Raji (cell line): ENCODE measurements around the gene SERPINB11.
"Not testable (repeated sequence)": the region's sequence is repeated elsewhere in the genome, so short reads cannot be mapped to it uniquely, and the experiment has no call there.

Experiments used
- POLR2A ChIP-seq: IDR thresholded peaks from 2 replicates; pipeline ENCODE4 v1.6.1; 2011; ENCODE audit warnings: low read depth, low read length, control low read depth; ENCODE audit not compliant: insufficient read depth

Gene SERPINB11, protein sequence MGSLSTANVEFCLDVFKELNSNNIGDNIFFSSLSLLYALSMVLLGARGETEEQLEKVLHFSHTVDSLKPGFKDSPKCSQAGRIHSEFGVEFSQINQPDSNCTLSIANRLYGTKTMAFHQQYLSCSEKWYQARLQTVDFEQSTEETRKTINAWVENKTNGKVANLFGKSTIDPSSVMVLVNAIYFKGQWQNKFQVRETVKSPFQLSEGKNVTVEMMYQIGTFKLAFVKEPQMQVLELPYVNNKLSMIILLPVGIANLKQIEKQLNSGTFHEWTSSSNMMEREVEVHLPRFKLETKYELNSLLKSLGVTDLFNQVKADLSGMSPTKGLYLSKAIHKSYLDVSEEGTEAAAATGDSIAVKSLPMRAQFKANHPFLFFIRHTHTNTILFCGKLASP

DNA sequence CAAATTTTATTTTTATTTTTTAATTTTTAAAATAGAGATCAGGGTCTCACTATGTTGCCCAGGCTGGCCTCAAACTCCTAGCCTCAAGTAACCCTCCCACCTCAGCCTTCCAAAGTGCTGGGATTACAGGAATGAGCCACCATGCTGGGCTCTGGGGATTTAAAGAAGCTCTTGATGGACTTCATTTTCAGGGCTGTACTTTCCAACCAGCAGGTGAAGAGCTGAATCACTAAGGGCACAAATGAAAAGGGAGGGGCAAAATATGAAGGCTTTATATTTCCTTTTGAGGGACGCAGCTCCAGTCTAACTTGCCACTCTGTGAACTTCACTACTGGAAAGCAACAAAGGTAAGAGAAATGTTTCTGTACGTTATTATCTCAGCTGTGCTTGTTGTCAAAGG, at the start of gene SERPINB11:
TSS of gene SERPINB11 (plus strand) at position 301 of the 400 bp plus-strand sequence. CDS start 7,234 bp downstream, outside the sequence.
- TF ChIP-seq POLR2A, result no peak

DNA sequence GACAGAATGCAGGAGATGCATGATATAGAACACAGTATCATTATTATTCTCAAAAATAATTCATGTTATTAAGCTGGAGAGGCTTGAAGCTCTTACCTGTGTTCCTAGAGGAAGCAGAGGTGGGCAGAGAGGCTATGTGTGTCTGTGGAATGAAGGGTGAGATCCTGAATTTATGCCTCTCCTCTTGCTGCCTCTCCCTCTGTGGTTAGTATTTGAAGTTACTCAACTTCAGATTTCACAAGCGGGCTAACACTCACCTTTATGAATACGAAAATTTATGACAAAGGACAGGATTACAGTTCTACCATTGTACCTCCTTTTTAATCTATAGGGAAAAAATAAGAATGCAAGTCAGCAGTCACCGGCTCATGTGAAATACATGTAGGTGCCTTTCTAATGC, 41.0 kb upstream of the SERPINB11 start, which contains the start of gene SERPINB3:
TSS of gene SERPINB3 (minus strand) at position 144 of the 400 bp plus-strand sequence. CDS start 677 bp downstream, outside the sequence.
- TF ChIP-seq POLR2A, result not testable (repeated sequence)

DNA sequence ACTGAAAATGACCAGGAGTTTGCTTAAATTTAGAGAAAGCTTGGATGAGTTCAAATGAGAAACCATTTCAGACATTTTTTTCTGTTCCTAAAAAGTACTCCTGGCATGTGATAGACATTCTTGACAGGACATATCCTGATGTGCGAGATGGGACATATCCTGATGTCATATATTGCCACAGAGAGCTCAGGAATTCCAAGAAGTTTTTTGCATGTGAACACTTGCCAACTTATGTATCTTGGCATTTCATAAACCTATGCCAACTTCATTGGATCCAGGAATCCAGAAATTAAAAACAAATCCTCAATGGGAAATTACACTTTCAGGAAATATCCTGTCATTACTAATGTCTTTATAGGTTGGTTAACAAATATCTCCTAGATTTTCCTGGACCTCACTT, 38.2 kb upstream of the SERPINB11 start:
- no peak for TF ChIP-seq POLR2A

DNA sequence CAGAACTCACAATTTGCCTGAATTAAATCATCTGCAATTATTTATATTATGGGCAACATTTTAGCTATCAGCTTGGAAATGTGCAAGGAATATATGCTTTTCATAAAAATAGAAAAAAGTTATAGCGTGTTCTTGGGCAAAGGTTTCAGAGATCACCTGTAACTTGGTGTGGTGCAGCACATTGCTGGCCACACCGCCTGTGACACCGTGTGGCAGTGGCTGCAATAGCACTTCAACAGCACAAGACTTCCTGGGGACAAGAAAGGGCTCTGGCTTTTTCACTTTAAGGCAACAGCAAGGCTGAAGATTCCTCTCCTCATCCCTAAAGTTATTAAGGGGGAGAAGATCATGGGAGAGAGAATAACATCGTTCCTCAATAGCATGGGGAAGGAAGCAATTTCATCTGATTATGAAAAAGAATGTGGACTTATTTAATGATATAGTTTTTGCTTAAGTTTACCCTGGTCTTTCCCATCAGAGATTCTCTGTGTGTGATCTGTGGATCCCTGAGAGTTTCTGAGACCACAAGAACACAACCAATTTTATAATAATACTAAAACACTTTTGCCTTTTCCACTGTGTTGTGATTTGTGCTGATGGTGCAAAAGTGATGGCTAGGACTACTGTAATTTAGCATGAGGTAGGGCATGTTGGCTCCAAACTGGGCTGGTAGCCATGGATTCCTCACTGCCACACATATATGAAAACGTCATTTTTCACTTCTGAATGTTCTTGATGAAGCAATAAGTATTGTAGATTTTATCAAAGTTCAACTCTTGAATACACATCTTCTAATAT, 26.0 kb upstream of the SERPINB11 start:
- TF ChIP-seq POLR2A, result no peak

DNA sequence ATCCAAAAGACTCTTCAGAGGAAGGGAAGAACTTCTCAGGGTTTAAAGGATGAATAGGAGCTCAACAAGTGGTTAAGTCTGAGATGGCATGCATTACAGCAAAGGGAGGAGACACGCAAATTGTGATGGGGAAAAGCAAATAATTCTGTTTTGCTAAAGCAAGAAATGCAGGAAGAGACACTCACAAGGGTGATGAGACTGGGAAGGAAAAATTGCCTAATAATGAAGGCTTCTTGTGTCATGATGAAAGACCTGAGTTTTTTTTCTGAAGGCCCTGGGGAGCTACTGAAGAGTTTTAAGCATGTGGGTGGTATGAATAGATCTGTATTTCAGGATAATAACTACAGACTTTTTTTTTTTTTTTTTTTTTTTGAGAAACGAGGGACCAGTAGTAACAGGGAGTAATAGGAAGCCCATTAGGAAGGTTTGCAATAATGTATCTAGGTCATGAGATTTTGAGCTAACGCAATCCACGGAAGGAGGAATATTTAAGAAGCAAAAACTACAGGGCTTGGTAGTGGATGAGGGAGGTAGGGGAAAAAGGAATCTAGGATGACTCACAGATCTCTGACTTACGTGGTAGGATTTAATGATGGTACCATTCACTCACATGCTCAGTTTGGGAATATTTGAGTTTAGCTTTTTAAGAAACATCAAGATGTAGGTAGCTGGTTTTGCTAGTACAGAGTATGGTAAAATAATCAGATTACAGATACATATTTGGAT, 25.1 kb upstream of the SERPINB11 start:
- no peak for TF ChIP-seq POLR2A

DNA sequence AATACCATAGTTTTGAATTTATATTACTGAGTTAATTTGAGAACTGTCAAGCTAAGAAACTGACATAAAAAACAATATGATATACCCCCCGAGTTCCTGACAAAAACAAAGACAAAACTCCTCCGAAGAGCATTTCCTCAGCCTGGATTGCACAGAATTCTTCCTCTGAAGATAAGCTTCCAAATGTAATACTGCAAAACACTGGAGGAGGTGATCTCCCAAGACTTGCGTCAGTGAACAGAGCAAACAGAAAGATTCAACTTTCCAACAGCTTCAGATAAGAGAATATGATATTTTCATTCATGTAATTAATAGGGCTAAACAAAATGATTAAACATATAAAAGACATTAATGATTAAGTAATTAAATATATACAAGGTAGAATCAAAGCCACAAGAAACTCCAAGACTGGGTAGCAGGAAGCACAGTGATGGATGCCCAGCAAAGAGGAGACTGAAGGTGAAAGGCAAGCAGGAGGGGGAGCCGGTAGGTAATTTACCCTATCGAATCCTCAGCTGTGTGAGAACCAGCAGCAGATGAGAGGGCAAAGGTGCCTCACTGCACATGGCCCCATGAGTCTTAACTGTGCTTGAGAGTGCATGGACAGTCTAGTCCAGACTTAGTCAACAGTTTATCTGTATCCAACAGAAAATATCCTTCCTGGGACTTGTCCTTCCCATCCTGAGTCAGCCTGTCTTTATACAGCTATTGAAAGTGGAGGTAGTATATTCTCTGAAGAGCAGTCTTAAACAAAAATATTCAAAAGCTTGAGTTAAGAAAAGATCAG, 22.7 kb upstream of the SERPINB11 start:
- TF ChIP-seq POLR2A, result no peak

DNA sequence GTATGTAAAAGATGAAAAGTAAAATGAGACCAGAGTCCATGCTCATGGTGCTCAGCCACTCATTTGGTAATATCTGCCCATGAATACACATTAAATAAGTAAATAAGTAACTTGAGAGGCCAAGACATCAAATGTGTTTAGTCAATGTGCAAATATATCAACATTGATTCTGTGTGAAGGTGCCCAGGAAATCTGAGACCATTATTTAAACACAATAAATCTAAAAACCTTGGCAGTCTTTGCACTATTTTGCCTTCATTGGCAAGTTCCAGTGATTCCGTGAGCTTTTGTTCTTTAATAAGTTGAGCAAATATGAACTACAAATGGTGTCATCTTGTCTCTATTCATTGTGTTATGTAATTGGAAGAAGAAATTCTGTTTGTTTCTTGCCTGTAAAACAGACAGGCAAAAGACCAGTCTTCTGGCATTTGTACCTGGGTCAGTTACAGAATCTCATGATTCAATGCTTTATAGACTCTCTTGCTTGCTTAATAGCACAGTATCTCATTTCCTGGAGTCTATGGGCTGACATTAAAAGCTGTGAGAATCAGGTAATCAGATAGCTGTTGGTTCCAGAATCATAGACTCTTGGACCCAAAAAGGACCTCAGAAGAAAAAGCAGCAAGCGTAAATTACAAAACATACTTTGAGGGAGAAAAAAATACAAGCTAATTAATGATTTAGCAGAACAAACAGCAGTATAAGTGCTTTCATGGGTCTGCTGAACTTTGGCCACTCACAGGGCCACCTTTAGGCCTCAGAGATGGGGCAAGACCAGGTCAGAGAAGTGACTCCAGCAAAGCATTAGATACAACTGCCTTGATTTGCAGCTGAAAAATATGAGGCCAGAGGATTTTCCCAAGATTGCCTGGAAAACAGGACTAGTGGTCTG, 21.1 kb upstream of the SERPINB11 start:
- no peak for TF ChIP-seq POLR2A

DNA sequence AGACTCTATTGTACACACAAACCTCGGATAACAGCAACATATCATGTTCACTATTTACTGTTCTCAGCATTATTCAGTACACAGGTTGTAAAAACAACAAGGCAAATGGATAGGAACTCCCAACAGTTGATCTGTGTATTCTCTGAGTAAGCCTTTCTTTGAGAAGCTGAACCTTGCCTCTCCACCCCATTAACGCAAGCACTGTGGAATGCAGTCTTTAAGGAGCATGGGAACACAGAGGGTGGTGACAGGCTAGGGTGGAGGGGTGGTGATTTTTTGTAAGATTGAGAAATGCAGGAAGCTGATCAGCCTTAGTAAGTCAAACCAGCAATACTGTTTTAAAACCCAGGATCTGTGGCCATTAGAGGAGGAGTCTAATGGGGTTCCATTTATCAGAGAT, 19.6 kb upstream of the SERPINB11 start:
- TF ChIP-seq POLR2A, result no peak

DNA sequence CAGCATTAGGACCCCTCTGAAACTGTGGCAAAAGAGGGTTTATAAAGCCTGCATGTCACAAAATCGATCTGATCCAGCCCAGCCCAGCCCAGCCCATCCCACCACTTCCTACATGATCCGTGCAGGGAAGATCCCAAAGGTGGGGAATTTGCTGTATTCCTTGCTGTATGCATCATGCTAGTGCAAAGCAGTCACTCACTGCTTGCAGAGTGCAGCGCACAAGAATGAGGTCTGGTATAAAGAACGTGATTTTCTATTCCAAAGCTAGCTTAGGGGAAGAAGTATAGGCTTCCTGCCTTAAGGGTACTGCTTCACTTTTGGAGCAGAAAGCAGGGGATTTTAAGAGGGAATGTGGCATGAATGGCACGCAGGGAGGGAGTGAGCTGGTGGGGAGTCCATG, 18.9 kb upstream of the SERPINB11 start:
- TF ChIP-seq POLR2A, result no peak

DNA sequence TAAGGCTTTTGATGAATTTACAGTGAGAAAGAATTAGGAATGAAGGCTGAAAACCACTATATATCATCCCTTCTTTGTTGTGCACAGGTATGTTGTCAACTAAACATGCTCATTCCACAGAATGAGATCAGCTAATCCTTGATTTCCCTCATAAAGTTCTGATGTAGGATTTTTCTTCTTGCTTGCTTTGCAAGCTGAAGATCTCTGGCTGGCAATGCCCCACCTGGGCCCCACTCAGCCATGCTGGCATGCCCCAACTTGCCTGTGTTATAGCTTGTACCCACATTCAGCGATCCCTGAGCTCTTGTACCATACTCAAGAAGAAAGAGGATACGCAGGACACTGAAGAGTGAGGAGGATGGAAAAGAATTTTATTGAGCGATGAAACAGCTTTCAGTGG, 18.0 kb upstream of the SERPINB11 start:
- TF ChIP-seq POLR2A, result no peak

DNA sequence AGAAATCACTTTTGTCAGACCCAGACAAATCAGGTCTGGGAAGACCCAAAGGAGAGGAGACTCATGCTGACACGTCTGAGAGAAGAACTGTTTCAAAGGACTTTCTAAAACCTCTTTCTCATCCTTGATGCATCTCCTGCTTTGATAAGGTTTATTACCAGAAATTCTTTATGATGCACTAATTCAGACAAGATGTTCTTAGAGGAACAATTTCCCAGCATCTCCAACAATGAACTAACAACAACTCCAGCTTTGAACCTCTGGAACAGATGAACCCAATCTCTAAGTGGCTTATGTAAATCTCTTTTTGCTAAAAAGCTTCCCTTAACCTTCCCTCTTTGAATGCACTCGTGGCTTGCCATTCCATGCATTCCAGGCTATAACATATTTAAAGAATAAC, 15.9 kb upstream of the SERPINB11 start:
- no peak for TF ChIP-seq POLR2A

DNA sequence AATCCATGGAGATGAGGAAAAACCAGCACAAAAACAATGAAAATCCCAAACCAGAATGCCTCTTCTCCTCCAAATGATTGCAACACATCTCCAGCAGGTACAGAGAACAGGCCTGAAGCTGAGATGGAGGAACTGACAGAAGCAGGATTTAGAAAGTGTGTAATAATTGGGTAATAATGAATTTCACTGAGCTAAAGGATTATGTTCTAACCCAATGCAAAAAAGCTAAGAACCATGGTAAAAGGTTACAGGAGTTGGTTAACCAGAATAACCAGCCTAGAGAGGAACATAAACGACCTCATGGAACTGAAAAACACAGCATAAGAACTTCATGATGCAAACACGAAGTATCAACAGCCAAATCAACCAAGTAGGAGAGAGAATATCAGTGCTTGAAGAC, 13.7 kb upstream of the SERPINB11 start:
- TF ChIP-seq POLR2A, result no peak

DNA sequence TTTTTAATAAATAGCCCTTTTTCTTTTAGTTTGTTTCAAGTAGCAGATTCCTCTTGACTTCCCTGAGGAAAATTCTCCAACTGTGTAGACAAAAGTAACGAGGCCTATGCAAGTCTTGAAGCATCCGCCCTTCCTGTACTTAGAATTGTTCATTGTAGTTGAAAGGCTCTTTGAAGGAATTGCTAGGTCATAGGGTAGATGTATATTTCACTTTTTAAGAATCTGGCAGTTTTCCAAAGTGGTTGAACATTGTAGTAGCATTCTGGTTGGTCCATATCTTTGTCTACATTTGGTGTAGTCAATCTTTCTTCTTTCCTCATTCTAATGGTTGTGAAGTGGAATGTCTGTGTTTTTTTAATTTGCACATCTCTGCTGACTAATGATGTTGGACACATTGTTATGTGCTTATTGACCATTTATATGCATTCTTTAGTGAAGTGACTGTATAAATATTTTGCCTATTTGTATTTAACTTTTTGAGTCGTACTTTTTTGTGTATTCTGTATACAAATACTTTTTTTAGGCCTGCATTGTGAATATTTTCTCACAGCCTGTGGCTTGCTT, 5.6 kb upstream of the SERPINB11 start:
- TF ChIP-seq POLR2A, result no peak

DNA sequence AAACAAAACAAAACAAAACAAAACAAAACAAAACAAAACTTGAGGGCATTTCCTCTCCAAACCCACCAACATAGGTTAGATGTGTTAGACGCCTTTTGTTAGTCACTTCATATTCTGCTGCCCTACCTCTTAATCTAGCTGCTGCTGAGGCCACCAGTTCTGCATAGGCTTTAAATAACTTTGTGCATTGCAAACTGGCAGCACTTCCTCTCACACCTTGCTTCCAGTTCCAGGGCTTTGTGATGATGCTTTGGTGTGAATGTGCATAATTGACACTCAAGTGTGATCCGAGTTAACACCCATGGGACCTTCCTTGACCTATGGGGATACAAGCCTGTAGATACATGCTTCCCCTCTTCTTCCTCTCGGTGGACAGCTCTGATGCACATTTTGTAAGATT, 2.3 kb upstream of the SERPINB11 start:
- TF ChIP-seq POLR2A, result no peak

DNA sequence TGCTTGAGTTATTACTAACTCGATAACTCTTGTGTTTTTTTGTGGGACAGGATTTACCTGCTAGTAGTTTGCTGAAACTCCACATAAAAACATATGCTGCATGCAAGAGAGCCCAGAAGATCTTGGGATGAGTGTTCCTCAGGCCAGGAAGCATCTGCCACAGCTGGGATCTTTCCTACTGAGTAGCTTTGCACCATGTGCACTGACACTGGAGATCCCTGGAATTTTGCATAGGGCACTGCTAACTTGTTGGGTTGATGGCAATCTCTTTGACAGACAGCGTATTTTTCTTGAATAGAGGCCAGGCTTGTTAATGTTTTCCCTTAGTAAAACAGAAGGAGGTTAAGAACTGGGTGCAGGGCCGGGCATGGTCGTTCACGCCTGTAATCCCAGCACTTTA, 808 bp upstream of the SERPINB11 start:
- TF ChIP-seq POLR2A, result no peak
